ENCODE results near the gene CBX6.
"Not testable (repeated sequence)": the region's sequence is repeated elsewhere in the genome, so short reads cannot be mapped to it uniquely, and the experiment has no call there.

The CBX6 gene

DNA sequence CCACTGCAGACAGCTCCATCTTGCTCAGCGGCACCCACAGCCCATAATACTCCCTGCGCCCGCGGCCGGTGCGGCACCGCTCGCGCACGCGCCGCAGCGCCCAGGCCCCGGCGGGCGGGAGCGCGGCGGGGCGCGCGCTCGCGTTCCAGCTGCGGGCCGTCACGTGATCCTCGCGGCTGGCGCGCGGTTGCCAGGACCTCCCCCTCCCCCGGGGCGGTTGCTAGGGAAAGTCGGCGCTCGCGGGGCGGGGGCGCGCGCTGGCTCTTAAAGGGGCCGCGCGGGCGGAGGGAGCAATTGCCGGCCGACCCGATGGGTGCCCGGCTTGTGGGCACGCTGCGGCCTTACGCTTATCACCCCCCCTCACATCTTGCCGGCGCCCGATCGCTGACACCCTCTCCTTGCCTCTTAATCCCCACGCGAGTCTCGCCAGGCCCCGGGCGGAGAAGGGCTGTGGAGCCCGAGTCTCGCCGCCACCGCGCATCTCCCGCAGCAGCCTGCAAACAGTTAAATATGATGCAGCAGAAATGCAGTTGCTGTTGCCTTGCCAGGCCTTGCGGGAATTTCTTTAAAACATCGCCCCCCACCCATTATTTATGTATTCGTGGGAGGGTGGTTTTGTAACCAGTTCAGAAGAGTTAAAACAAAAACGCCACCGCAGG lies at the start of gene CBX6:
TSS of gene CBX6 (minus strand) at position 45 of the 659 bp plus-strand sequence. CDS start at position 19, 26 bp downstream.
- peak; percentile 84 for DNase-seq

DNA sequence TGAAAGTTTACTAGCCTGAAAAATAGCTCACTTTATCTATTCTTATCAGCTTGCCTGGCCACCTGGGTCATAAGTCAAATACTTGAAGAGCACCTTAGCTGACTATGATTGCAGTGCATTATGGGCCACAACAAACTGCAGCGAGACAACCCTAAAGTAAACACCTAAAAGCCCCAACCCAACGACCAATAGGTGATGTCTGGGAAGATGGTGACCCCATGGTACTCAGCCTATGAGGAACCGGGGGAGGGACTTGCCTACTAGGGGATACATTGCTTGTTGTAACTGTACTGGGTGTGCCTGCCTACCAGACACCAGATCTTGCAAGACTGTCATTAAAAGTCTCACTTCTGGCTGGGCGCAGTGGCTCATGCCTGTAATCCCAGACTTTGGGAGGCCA lies 49.8 kb upstream of the CBX6 start:
- no peak for DNase-seq

DNA sequence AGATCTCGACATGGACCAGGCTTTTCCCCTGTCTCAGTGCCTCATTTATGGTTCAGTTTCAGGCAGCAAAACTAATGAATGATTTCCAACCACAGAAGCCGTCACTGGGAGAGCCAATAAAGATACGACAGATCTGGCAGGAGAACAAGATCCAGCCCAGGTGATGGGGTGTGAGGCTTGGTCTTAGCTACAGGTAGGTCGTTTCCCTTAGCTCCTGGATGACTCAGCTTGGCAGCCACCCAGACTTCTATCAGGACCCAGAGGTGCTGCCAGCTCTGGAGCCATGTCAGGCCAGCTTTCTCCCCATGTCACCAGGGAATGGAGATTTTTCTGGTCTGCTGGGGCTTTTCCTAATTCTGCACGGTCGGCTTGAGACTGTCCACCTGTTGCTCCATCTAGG lies 49.1 kb upstream of the CBX6 start:
- DNase-seq = peak; percentile 5

DNA sequence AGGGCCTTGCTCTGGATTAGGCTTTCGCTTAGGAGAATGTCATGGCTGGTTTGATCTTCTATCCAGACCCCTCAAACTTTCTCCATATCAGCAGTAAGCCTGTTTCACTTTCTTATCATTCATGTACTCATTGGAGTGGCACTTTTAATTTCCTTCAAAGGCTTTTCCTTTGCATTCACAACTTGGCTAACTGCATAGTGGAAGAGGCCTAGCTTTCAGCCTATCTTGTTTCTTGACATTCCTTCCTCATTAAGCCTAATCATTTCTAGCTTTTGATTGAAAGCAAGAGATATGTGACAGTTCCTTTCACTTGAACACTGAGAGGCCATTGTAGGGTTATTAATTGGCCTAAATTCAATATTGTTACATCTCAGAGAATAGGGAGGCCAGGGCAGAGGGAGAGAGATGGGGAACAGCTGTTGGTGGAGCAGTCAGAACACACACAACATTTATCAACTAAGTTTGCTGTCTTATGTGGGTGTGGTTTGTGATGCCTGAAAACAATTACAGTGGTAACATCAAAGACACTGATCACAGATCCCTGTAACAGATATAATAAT lies 47.7 kb upstream of the CBX6 start:
- DNase-seq = no peak

- DNase-seq = no peak
Measured at GRCh38 chr22:38911434-38911833, 39.4 kb upstream of the CBX6 start.

GRCh38 chr22:38907767-38908166 lies 35.8 kb upstream of the CBX6 start:
- DNase-seq = no peak

- DNase-seq = no peak
Measured at GRCh38 chr22:38906052-38906451, 34.0 kb upstream of the CBX6 start.

DNA sequence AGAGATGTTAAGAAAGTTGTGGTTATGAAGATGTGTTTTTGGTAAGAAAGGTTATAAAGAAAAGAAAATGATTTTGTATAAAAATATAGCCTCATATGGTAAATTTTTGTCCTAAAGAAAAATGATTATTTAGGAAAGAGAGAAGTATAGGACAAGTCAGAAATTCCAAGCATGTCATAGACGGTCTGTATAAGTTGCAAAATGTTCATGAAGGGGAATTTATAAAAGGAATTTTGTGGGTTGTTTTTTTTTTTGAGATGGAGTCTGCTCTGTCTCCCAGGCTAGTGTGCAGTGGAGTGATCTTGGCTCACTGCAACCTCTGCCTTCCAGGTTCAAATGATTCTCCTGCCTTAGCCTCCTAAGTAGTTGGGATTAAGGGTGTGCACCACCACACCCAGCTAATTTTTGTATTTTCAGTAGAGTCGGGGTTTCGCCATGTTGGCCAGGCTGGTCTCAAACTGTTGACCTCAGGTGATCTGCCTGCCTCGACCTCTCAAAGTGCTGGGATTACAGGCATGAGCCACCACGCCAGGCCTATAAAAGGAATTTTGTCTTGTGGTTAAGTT lies 32.1 kb upstream of the CBX6 start:
- not testable (repeated sequence) for DNase-seq

GRCh38 chr22:38901111-38901641 lies 29.2 kb upstream of the CBX6 start:
- no peak for DNase-seq

GRCh38 chr22:38900677-38901076 lies 28.7 kb upstream of the CBX6 start:
- DNase-seq = no peak

DNA sequence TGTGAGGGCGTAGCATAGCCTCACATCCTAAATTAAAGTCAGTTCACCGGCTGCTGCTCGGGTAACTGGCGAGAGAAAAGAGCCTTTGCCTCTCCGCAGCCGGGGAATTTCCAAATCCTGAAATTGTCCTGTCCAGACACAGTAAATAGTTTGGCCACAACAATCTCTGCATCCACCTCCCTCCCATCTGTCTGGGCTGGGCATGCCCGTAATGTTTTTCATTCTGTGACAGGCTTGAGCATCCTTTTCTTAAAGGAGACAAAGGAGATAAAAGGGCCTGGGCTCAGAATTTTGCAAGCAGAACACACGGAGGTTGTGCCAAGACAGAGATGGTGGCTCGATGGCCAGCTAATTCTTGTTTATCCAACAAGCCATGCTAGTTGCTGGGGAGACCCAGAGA lies 19.2 kb upstream of the CBX6 start:
- no peak for DNase-seq

- DNase-seq = no peak
Measured at GRCh38 chr22:38890377-38890776, 18.4 kb upstream of the CBX6 start.

- no peak for DNase-seq
Measured at GRCh38 chr22:38886333-38886732, 14.3 kb upstream of the CBX6 start.

DNA sequence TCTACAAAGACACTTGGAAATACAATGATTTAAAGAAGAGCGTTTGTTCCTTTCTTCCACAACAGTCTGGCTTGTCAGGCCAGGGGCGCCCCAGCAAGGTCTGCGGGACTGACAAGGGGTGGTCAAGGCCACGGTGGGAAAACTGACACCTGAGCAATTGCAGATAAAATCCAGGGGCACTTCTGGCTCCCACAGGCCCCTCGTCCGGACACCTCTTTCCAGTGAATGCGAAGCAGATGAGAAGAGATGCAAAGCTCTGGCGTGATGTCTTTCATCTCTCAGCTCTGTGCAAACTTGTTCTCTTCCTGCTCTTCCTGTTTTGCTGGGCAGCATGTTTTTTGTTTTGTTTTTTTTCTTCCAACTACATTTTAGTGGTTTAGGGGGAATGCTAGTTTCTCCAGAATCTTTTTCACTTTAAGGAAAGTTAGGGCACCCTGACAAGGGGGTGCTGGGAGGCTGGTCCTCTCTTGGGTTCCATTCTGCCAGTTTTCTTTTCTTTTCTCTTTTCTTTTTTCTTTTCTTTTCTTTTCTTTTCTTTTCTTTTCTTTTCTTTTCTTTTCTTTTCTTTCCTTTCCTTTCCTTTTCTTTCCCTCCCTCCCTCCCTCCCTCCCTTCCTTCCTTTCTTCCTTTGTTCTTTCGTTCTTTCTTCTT lies 11.1 kb upstream of the CBX6 start:
- no peak for DNase-seq

DNA sequence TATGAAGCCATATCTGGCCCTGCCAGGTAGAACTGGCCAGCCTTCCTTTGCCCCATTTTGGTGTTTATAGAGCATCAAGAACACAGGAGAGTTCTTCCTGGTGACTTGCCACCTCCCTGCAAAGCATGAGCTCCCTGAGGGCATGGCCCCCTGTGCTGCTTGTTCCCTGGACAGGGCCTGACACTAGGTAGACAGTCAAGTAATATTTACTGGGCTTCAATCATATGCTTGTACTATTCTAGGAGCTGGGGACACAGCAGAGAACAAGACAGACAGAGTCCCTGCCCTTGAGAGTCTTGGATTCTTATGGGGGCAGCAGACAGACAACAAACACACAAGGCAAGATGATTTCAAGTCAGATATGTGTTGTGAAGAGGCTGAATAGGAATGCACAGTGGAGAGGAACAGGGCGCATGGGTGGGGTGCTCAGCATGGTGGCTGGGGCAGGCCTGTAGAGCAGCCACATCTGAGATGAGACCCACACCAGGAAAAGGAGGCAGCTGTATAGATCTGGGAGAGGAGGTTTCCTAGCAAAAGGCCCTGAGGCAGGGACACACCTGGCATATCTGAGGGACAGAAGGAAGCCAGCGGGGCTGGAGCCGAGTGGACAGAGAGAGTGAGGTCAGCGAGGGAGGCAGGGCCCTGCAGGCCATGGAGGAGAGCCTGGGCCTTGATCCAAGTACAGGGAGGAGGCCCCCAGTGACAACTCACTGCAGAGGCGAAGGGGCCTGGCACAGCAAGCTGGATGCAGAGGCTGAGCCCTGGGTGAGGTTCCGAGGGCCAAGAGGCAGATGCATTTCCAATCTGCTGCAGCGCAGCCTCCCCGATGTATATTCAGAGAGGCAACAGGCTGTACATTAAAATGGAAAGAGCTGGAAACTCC lies 10.2 kb upstream of the CBX6 start:
- no peak for DNase-seq

DNA sequence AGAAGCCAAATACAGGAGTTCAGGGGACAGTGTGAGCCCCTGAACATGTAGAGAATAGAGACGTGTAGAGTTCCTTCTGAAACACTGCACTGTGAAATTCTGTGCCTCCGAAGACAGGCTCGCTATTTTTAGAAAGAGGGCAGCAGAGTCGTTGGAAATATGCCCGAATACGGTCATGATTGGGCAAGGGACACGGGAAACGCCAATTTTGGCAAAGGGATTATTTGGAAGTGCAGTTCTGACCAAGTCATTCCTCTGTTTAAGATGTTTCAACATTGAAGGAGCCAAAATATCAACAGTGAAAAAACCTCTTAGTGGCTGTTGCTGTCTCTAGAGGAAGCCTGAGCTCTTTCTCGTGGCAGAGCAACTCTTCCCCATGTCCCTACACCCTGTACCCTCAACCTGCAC lies 9.5 kb upstream of the CBX6 start:
- DNase-seq = no peak

DNA sequence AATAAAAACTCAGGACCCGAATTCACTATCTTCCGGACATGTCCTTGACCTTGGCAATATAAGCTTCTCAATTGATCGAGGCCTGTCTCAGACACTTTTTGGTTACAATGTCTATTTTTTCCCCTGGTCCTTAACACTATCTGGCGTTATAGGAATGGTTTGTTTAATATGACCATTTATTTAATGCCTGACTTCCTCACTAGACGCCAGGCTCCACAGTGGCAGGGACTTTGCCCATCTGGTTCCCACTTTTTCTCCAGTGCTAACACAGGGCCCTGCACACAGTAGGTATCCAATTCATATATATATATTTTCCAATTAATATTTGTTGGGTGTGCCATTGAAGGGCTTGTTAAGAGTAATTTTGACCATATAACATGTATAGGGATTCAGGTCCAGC lies 7.9 kb upstream of the CBX6 start:
- no peak for DNase-seq

DNA sequence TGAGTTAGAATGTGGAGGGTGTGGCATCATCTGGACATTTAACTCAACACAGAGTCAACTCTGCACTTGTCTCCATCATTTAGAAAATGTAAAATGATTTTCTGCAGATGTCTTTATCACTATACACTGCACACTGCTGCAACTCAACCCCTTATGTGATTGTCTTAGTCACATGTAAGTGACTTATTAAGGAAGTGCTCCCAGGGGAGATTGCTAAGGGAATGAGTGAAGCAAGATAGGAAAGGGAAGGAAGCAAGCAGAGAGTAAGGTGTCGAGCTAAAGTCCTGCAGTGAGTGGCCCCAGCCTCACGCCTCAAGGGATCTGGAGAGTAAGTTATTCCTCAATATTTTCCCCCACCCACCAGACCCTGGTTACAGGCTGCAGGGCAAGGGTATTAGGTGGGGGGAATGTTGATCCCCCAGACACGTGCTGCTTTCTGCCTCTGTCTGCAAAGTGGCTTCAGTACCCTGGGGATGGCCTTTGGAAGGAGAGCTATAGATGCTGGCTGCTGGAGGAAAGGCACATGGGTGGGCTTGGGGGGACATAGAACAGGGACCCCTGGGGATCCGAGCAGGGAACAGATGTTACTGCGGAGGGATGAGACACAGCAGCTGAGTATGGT lies 7.2 kb upstream of the CBX6 start:
- no peak for DNase-seq

GRCh38 chr22:38878001-38878400 lies 6.0 kb upstream of the CBX6 start:
- no peak for DNase-seq

DNA sequence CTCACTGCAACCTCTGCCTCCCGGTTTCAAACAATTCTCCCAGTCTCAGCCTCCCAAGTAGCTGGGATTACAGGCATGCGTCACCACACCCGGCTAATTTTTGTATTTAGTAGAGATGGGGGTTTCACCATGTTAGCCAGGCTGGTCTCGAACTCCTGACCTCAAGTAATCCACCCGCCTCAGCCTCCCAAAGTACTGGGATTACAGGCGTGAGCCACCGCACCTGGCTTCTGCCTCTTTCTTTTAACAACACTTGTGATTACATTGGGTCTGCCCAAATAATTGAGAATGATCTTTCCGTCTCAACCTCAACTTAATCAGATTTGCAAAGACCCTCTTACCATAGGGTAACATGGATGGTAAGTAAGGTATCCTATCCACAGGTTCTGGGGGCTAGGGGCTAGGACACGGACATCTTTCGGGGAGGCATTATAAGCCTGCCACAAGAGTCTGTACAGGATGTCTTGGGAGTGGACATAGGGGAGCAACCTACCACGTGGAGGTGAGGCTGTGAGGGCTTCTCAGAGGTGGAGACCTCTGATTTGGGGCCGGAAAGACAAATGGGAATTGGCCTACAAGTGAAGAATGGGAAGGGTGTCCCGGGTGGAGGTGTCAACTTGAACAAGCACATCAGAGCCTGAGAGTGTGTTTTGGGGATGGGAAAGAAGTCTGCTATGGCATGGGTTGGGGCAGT lies 2.7 kb upstream of the CBX6 start:
- DNase-seq = no peak

- peak; percentile 74 for DNase-seq
Measured at GRCh38 chr22:38873469-38874411, 1.7 kb upstream of the CBX6 start.
